Measurements from ENCODE around the gene ITPR3. TPM values are rescaled to one million over a fixed set of nuclear protein-coding genes. Genes with fewer than 3 reads are reported as not detected.

The ITPR3 gene
- total RNA-seq, 1 donor from 2014 or later: 4.7 TPM

GRCh38 chr6:33581186-33581585 is 39.9 kb upstream of the ITPR3 start:
- no peak overlapping the region for H3K27ac ChIP-seq (ENCODE audit: low read depth, low read length)
- no peaks in the 10 kb centered on the region for H3K27me3 ChIP-seq (ENCODE audit: control insufficient read depth in 3 of 3, insufficient read depth in 3 of 3, low read length in 3 of 3)
- no peaks in the 10 kb centered on the region for H3K9me3 ChIP-seq (ENCODE audit: control insufficient read depth in 3 of 3, low read length in 3 of 3)
- H3K9ac ChIP-seq (ENCODE audit: low read depth in 1 of 3, low read length in 3 of 3): no peak overlapping the region
- peaks cover 24 to 34% (median 33%) of the 10 kb centered on the region in 3 donors for H3K4me1 ChIP-seq (ENCODE audit: control insufficient read depth in 3 of 3, insufficient read depth in 3 of 3, low read length in 3 of 3)
- H3K4me3 ChIP-seq (ENCODE audit: low read length in 3 of 3): no peak overlapping the region
- peaks cover 4 to 8% (median 8%) of the 10 kb centered on the region in 3 donors for H3K36me3 ChIP-seq (ENCODE audit: control insufficient read depth in 3 of 3, insufficient read depth in 3 of 3, low read length in 3 of 3)

GRCh38 chr6:33583591-33584155 is 37.4 kb upstream of the ITPR3 start:
- Histone ChIP-seq H3K4me1 (ENCODE audit: control insufficient read depth in 3 of 3, insufficient read depth in 3 of 3, low read length in 3 of 3) (peaks cover 25 to 37% (median 27%) of the 10 kb centered on the region in 3 donors), H3K9ac (ENCODE audit: low read depth in 1 of 3, low read length in 3 of 3) (no peak overlapping the region), H3K27ac (ENCODE audit: low read depth, low read length) (no peak overlapping the region), H3K4me3 (ENCODE audit: low read length in 3 of 3) (no peak overlapping the region), H3K9me3 (ENCODE audit: control insufficient read depth in 3 of 3, low read length in 3 of 3) (no peaks in the 10 kb centered on the region), H3K27me3 (ENCODE audit: control insufficient read depth in 3 of 3, insufficient read depth in 3 of 3, low read length in 3 of 3) (no peaks in the 10 kb centered on the region), H3K36me3 (ENCODE audit: control insufficient read depth in 3 of 3, insufficient read depth in 3 of 3, low read length in 3 of 3) (no peaks in the 10 kb centered on the region)

GRCh38 chr6:33584700-33585402 is 36.3 kb upstream of the ITPR3 start:
- H3K4me3 ChIP-seq (ENCODE audit: low read length in 3 of 3): no peak overlapping the region
- no peaks in the 10 kb centered on the region for H3K36me3 ChIP-seq (ENCODE audit: control insufficient read depth in 3 of 3, insufficient read depth in 3 of 3, low read length in 3 of 3)
- H3K27ac ChIP-seq (ENCODE audit: low read depth, low read length): no peak overlapping the region
- peak overlapping the region in 2 of 3 donors; percentile 32 to 33 for H3K9ac ChIP-seq (ENCODE audit: low read depth in 1 of 3, low read length in 3 of 3)
- no peaks in the 10 kb centered on the region for H3K27me3 ChIP-seq (ENCODE audit: control insufficient read depth in 3 of 3, insufficient read depth in 3 of 3, low read length in 3 of 3)
- H3K4me1 ChIP-seq (ENCODE audit: control insufficient read depth in 3 of 3, insufficient read depth in 3 of 3, low read length in 3 of 3): peaks cover 28 to 41% (median 30%) of the 10 kb centered on the region in 3 donors
- no peaks in the 10 kb centered on the region for H3K9me3 ChIP-seq (ENCODE audit: control insufficient read depth in 3 of 3, low read length in 3 of 3)

- peak overlapping the region; percentile 20 to 64 (median 32) for H3K9ac ChIP-seq (ENCODE audit: low read depth in 1 of 3, low read length in 3 of 3)
- H3K4me3 ChIP-seq (ENCODE audit: low read length in 3 of 3): peak overlapping the region; percentile 38 to 49 (median 44)
- H3K9me3 ChIP-seq (ENCODE audit: control insufficient read depth in 3 of 3, low read length in 3 of 3): no peaks in the 10 kb centered on the region
- H3K4me1 ChIP-seq (ENCODE audit: control insufficient read depth in 3 of 3, insufficient read depth in 3 of 3, low read length in 3 of 3): peaks cover 32 to 44% (median 33%) of the 10 kb centered on the region in 3 donors
- no peaks in the 10 kb centered on the region for H3K36me3 ChIP-seq (ENCODE audit: control insufficient read depth in 3 of 3, insufficient read depth in 3 of 3, low read length in 3 of 3)
- H3K27me3 ChIP-seq (ENCODE audit: control insufficient read depth in 3 of 3, insufficient read depth in 3 of 3, low read length in 3 of 3): no peaks in the 10 kb centered on the region
- no peak overlapping the region for H3K27ac ChIP-seq (ENCODE audit: low read depth, low read length)
These were observed 35.6 kb upstream of the ITPR3 start for GRCh38 chr6:33585403-33586107.

GRCh38 chr6:33586108-33586640 is 34.9 kb upstream of the ITPR3 start:
- Histone ChIP-seq H3K36me3 (ENCODE audit: control insufficient read depth in 3 of 3, insufficient read depth in 3 of 3, low read length in 3 of 3) (no peaks in the 10 kb centered on the region), H3K9me3 (ENCODE audit: control insufficient read depth in 3 of 3, low read length in 3 of 3) (no peaks in the 10 kb centered on the region), H3K4me3 (ENCODE audit: low read length in 3 of 3) (peak overlapping the region in 1 of 3 donors; percentile 49), H3K4me1 (ENCODE audit: control insufficient read depth in 3 of 3, insufficient read depth in 3 of 3, low read length in 3 of 3) (peaks cover 38 to 50% (median 40%) of the 10 kb centered on the region in 3 donors), H3K9ac (ENCODE audit: low read depth in 1 of 3, low read length in 3 of 3) (peak overlapping the region in 1 of 3 donors; percentile 64), H3K27ac (ENCODE audit: low read depth, low read length) (no peak overlapping the region), H3K27me3 (ENCODE audit: control insufficient read depth in 3 of 3, insufficient read depth in 3 of 3, low read length in 3 of 3) (no peaks in the 10 kb centered on the region)

GRCh38 chr6:33587529-33587928 is 33.6 kb upstream of the ITPR3 start:
- no peak overlapping the region for H3K9ac ChIP-seq (ENCODE audit: low read depth in 1 of 3, low read length in 3 of 3)
- no peak overlapping the region for H3K4me3 ChIP-seq (ENCODE audit: low read length in 3 of 3)
- H3K27me3 ChIP-seq (ENCODE audit: control insufficient read depth in 3 of 3, insufficient read depth in 3 of 3, low read length in 3 of 3): no peaks in the 10 kb centered on the region
- H3K36me3 ChIP-seq (ENCODE audit: control insufficient read depth in 3 of 3, insufficient read depth in 3 of 3, low read length in 3 of 3): no peaks in the 10 kb centered on the region
- H3K27ac ChIP-seq (ENCODE audit: low read depth, low read length): no peak overlapping the region
- H3K9me3 ChIP-seq (ENCODE audit: control insufficient read depth in 3 of 3, low read length in 3 of 3): no peaks in the 10 kb centered on the region
- peaks cover 38 to 53% (median 40%) of the 10 kb centered on the region in 3 donors for H3K4me1 ChIP-seq (ENCODE audit: control insufficient read depth in 3 of 3, insufficient read depth in 3 of 3, low read length in 3 of 3)

- H3K36me3 ChIP-seq (ENCODE audit: control insufficient read depth in 3 of 3, insufficient read depth in 3 of 3, low read length in 3 of 3): no peaks in the 10 kb centered on the region
- H3K27ac ChIP-seq (ENCODE audit: low read depth, low read length): peak overlapping the region; percentile 96
- no peaks in the 10 kb centered on the region for H3K27me3 ChIP-seq (ENCODE audit: control insufficient read depth in 3 of 3, insufficient read depth in 3 of 3, low read length in 3 of 3)
- no peak overlapping the region for H3K4me3 ChIP-seq (ENCODE audit: low read length in 3 of 3)
- H3K4me1 ChIP-seq (ENCODE audit: control insufficient read depth in 3 of 3, insufficient read depth in 3 of 3, low read length in 3 of 3): peaks cover 38 to 53% (median 40%) of the 10 kb centered on the region in 3 donors
- H3K9me3 ChIP-seq (ENCODE audit: control insufficient read depth in 3 of 3, low read length in 3 of 3): no peaks in the 10 kb centered on the region
- H3K9ac ChIP-seq (ENCODE audit: low read depth in 1 of 3, low read length in 3 of 3): peak overlapping the region in 2 of 3 donors; percentile 46 to 80
These were observed 32.2 kb upstream of the ITPR3 start for GRCh38 chr6:33588894-33589293.

- H3K9me3 ChIP-seq (ENCODE audit: control insufficient read depth in 3 of 3, low read length in 3 of 3): no peaks in the 10 kb centered on the region
- H3K4me3 ChIP-seq (ENCODE audit: low read length in 3 of 3): peak overlapping the region in 1 of 3 donors; percentile 54
- H3K4me1 ChIP-seq (ENCODE audit: control insufficient read depth in 3 of 3, insufficient read depth in 3 of 3, low read length in 3 of 3): peaks cover 38 to 53% (median 40%) of the 10 kb centered on the region in 3 donors
- H3K27me3 ChIP-seq (ENCODE audit: control insufficient read depth in 3 of 3, insufficient read depth in 3 of 3, low read length in 3 of 3): no peaks in the 10 kb centered on the region
- H3K9ac ChIP-seq (ENCODE audit: low read depth in 1 of 3, low read length in 3 of 3): peak overlapping the region in 2 of 3 donors; percentile 46 to 80
- peak overlapping the region; percentile 96 for H3K27ac ChIP-seq (ENCODE audit: low read depth, low read length)
- no peaks in the 10 kb centered on the region for H3K36me3 ChIP-seq (ENCODE audit: control insufficient read depth in 3 of 3, insufficient read depth in 3 of 3, low read length in 3 of 3)
These were observed 31.8 kb upstream of the ITPR3 start for GRCh38 chr6:33589392-33589730.

- Histone ChIP-seq H3K9ac (ENCODE audit: low read depth in 1 of 3, low read length in 3 of 3) (peak overlapping the region; percentile 46 to 80 (median 77)), H3K27me3 (ENCODE audit: control insufficient read depth in 3 of 3, insufficient read depth in 3 of 3, low read length in 3 of 3) (no peaks in the 10 kb centered on the region), H3K36me3 (ENCODE audit: control insufficient read depth in 3 of 3, insufficient read depth in 3 of 3, low read length in 3 of 3) (no peaks in the 10 kb centered on the region), H3K4me3 (ENCODE audit: low read length in 3 of 3) (peak overlapping the region; percentile 23 to 54 (median 27)), H3K27ac (ENCODE audit: low read depth, low read length) (peak overlapping the region; percentile 96), H3K4me1 (ENCODE audit: control insufficient read depth in 3 of 3, insufficient read depth in 3 of 3, low read length in 3 of 3) (peaks cover 38 to 53% (median 40%) of the 10 kb centered on the region in 3 donors), H3K9me3 (ENCODE audit: control insufficient read depth in 3 of 3, low read length in 3 of 3) (no peaks in the 10 kb centered on the region)
These were observed 31.2 kb upstream of the ITPR3 start for GRCh38 chr6:33589731-33590530.

All from skeletal muscle tissue (tissue), 4 donors.